Endothelial cell of umbilical vein (primary cell): ENCODE measurements around the gene RBP5.

Experiments
- CTCF ChIP-seq, 2 donors: IDR thresholded peaks; 1 replicate in 1 of 2; 2 replicates in 1 of 2; pipeline ENCODE4 v1.5.1; 2011; ENCODE audit warnings: low read length in 2 of 2, mild to moderate bottlenecking in 2 of 2, moderate library complexity in 2 of 2, control low read depth in 1 of 2, inconsistent platforms in 1 of 2, low read depth in 1 of 2; ENCODE audit not compliant: insufficient read depth in 1 of 2; ENCODE audit errors: extremely low read depth in 1 of 2
- EZH2 ChIP-seq: IDR thresholded peaks from 2 replicates; pipeline ENCODE4 v1.6.1; 2012; ENCODE audit warnings: borderline replicate concordance, low read depth, mild to moderate bottlenecking, moderate library complexity, low read length, inconsistent platforms; ENCODE audit not compliant: severe bottlenecking
- FOS ChIP-seq: IDR thresholded peaks from 2 replicates; pipeline ENCODE4 v1.6.1; 2011; ENCODE audit warnings: mild to moderate bottlenecking, low read length, moderate library complexity, borderline replicate concordance; ENCODE audit not compliant: insufficient read depth
- MAX ChIP-seq: IDR thresholded peaks from 2 replicates; pipeline ENCODE4 v1.6.1; 2011; ENCODE audit not compliant: insufficient read depth, insufficient read length
- POLR2A ChIP-seq: IDR thresholded peaks from 2 replicates; pipeline ENCODE4 v1.6.1; 2012; ENCODE audit warnings: low read depth, mild to moderate bottlenecking, control low read depth, low read length

GRCh38 chr12:7100239-7100638, 28.4 kb downstream of the RBP5 start:
- TF ChIP-seq POLR2A: no peak
- TF ChIP-seq FOS: no peak
- no peak for TF ChIP-seq CTCF (IDR thresholded peaks at IDR 0.05; ENCODE audit: extremely low read depth in 1 of 2, insufficient read depth in 1 of 2, low read depth in 1 of 2, low read length in 2 of 2)
- no peak for TF ChIP-seq MAX
- no peak for TF ChIP-seq EZH2
